ENCODE measurements around the gene LAIR1.
"Not testable (repeated sequence)": the region's sequence is repeated elsewhere in the genome, so short reads cannot be mapped to it uniquely, and the experiment has no call there.

The LAIR1 gene

GRCh38 chr19:54338521-54338920 lies 26.2 kb downstream of the LAIR1 start:
- no peak for DNase-seq

DNA sequence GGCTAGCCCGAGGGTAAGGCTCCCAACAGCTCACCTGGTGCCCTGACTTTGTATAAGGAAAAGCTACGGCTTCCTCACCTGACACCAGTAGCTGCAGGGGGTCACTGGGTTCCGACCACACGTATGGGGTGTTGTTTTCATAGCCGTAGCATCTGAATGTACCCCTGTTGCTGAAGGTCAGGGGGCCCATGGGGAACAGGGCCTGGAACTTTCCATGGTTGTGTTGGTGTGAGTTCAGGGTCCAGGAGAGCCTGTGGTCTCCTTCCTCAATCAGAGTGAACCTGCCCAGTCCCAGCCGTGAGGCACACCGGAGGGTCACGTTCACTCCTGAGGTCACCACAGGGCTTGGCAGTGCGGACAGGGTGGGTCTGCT lies 26.9 kb downstream of the LAIR1 start:
- no peak for DNase-seq

DNA sequence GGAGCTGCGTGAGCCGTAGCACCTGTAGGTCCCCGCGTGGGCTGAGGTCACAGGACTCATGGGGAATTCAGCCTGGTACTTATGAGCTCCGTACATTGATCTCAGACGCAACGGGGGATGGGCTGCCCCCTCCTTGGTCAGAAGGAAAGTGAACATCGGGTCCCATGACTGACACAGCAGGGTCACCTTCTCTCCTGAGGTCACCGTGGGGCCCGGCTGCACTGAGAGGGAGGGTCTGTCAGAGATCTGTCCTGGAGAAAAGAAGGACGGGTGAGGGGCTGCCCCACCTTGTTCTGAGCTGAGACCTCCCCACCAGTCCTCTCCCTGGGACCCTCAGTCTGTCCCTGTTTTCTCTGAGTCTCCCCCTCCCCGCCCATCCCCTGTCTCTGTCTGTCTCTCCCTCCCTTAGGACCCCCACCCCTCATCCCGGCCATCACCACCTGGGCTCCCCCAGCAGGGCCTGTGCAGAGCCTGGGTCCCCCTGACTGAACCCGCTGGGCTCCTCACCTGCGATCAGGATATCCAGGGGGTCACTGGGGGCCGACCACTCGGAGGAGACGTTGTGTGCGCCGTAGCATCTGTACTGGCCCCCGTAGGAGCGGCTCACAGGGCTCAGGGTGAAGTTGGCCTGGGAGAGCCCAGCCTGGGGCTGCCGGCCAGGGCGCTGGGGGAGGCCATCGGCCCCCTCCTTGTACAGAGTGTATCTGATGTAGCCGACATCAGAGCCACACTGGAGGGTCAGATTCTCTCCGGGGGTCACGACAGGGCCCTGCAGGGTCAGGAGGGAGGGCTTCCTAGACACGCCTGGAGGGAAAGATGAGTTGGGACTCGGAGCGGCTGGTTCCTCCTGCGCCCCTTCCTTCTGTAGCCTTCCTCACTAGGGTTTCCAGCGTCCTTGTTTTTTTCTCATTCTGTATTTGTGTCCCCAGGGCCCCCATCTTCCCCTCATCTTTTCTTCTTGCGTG lies 27.6 kb downstream of the LAIR1 start:
- DNase-seq: no peak

DNA sequence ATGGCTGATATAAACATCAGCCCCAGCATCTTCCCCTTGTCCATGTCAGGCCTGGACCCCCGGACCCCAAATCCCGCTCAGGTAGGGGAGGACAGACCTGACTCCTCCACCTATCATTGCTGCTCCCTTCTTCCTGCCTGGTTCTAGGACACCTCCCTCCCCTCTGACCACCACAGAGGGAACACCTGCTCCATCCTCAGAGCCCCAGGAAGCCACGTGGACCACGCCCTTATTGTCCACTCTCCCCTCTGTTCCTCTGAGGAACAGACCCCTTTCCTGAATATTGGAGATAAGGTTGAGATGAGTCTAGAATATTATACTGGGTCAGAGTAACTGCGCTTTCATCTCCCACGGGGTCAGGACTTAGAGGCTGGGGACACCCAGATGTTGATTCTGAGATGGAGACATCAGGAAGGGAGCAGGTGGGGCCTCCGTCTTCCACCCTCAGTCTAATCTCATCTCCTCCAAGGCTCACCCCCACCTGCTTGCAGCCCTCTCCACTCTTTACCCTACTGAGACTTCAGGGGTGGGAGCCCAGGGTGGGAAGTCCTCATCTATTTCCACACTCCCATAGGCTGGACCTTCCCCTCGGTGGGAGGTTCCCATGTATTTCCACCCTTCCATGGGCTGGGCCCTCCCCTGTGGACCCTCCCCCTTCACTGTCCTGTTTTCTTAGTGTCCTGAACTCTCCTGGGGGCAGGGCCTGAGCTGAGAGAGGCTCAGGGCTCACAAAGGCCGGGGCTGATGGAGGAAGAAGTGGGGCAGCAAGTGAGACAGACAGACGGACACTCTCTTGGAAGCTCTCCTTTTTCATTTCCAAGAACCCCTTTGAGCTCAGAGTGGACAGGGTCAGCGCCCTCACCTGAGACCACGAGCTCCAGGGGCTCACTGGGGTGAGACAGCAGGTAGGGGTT lies 28.5 kb downstream of the LAIR1 start:
- no peak for DNase-seq

DNA sequence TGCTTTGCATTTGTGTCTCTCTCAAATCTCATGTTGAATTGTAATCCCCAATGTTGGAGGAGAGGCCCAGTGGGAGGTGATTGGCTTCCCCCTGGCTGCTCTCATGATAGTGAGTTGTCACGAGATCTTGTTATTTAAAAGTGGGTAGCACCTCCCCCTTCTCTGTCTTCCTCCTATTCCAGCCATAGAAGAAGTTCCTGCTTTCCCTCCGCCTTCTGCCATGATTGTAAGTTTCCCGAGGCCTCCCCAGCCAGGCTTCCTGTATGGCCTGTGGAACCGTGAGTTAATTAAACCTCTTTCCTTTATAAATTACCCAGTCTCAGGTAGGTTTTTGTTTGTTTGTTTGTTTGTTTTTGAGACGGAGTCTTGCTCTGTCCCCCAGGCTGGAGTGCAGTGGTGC lies 29.6 kb downstream of the LAIR1 start:
- no peak for DNase-seq

GRCh38 chr19:54333586-54334298 lies 31.0 kb downstream of the LAIR1 start:
- DNase-seq: no peak

DNA sequence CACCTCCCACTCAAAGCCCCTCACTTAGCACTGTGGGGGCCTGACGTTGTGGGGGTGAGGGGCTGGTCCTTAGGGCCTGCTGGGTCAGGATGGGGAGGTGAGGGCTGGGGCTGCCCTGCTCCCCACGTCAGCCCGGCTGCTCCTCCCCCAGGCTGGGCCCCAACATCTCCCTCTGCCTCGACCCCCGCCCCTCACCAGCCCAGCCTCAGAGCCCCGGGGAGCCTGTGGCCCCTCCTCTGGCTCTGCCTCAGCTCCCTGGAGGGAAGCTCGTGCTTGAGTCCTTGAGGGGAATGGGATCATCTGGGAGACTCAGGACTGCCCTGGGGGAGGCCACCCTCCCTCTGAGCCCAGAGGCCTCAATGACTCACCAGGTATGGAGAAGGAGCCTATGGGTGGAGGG lies 32.6 kb downstream of the LAIR1 start:
- DNase-seq: no peak

DNA sequence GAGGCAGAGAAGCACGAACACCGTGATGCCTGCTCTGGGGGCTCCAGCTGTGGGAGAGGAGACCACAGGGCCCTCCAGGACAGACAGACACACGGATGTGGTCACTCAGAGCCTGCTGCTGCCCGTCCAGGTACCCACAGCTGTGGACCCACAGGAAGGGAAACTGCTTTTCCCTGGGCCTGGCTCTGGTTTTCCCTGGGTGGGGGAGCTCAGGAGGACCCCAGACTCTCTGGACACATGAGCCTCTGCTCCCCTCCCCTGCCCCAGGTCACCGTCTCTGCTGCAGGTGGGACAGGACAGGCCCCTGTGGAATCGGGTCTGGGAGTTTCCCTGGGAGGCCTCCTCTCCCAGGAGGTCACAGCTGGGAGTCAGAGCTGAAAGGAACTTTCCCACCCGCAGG lies 33.1 kb downstream of the LAIR1 start:
- DNase-seq: no peak

GRCh38 chr19:54329476-54330165 lies 35.1 kb downstream of the LAIR1 start:
- no peak for DNase-seq

DNA sequence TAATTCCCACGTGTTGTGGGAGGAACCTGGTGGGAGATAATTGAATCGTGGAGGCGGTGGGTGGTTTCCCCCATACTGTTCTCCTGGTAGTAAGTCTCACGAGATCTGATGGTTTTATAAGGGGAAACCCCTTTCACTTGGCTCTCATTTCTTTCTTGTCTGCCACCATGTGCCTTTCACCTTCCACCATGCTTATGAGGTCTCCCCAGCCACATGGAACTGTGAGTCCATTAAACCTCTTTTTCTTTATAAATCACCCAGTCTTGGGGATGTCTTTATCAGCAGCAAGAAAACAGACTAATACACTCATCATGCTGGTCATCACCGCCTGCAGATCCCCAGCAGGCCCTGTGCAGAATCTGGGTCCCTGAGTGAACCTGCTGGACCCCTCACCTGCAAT lies 36.0 kb downstream of the LAIR1 start:
- DNase-seq: not testable (repeated sequence)

DNA sequence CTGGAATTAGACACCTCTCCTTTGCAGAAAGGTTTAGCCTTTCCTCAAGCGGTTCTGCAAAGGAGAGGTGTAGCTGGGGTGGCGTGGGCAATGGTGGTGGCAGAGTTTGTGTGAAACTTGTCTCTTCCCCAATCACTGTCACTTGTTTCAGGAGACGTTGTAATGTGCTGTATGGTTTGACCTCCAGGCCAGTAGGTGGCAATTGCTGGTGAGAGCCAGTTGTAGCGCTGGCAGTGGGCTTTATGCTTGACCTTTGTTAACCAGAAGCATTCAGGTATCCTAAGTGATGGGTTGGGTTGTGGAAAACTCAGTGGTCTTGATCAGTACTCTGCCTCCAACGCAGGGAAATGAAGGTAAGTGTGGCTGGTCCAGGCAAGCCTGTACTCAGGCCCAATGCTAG lies 39.1 kb downstream of the LAIR1 start:
- no peak for DNase-seq

GRCh38 chr19:54325194-54325621 lies 39.5 kb downstream of the LAIR1 start:
- DNase-seq: no peak

GRCh38 chr19:54324071-54324470 lies 40.7 kb downstream of the LAIR1 start:
- DNase-seq: no peak

DNA sequence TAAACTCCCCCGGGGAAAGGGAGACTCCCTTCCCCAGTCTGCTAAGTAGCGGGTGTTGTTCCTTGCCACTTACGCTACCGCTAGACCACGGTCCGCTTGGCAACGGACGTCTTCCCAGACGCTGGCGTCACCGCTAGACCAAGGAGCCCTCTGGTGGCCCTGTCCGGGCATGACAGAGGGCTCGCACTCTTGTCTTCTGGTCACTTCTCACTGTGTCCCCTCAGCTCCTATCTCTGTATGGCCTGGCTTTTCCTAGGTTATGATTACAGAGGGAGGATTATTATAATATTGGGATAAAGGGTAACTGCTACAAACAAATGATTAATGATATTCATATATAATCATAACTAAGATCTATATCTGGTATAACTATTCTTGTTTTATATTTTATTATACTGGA lies 41.8 kb downstream of the LAIR1 start:
- DNase-seq: not testable (repeated sequence)

DNA sequence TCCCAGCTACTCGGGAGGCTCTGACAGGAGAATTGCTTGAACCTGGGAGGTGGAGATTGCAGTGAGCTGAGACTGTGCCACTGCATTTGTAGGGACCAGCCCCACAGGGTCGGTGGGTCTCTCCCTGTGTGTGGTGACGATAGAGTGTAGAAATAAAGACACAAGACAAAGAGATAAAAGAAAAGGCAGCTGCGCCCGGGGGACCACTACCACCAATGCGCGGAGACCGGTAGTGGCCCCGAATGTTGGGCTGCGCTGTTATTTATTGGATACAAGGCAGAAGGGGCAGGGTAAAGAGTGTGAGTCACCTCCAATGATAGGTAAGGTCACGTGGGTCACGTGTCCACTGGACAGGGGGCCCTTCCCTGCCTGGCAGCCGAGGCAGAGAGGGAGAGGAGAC lies 42.4 kb downstream of the LAIR1 start:
- not testable (repeated sequence) for DNase-seq

GRCh38 chr19:54319892-54320670 lies 44.6 kb downstream of the LAIR1 start:
- DNase-seq: no peak

- DNase-seq: no peak
Observed at GRCh38 chr19:54319049-54319448, 45.7 kb downstream of the LAIR1 start.

DNA sequence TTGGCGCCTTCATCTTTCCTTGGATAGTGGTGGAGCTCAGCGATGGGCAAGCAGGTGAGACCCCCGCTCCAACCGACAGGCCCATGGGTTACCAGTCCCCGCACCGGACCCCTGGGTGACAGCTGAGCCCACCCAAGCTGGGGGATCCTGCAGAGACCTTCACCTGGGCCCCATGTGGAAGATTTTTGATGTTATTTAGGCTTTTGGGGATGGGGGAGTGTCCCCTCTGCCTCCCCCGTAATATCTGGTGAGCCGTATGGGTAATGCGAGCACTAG lies 46.8 kb downstream of the LAIR1 start:
- no peak for DNase-seq

- DNase-seq: no peak
Observed at GRCh38 chr19:54317108-54317964, 47.4 kb downstream of the LAIR1 start.

GRCh38 chr19:54316746-54317107 lies 48.0 kb downstream of the LAIR1 start:
- DNase-seq: no peak

- DNase-seq: no peak
Observed at GRCh38 chr19:54315956-54316355, 48.8 kb downstream of the LAIR1 start.

Measured in DMS 273 treated with DMSO at 0.1 percent for 48 hours (cell line).